NCI-H446 treated with DMSO at 0.1 percent for 48 hours (cell line): ENCODE data around the gene ETV1.

Experiments
- DNase-seq: peaks from one replicate; lab custom pipeline; 2025; lab: John Stamatoyannopoulos, UW

ETV1 gene

GRCh38 chr7:13879143-13879542 lies 110.3 kb downstream of the ETV1 start:
- DNase-seq: no peak

GRCh38 chr7:13878154-13878553 lies 111.3 kb downstream of the ETV1 start:
- no peak for DNase-seq

GRCh38 chr7:13875496-13876074 lies 113.9 kb downstream of the ETV1 start:
- DNase-seq: no peak

GRCh38 chr7:13874783-13875182 lies 114.7 kb downstream of the ETV1 start:
- DNase-seq: no peak

DNA sequence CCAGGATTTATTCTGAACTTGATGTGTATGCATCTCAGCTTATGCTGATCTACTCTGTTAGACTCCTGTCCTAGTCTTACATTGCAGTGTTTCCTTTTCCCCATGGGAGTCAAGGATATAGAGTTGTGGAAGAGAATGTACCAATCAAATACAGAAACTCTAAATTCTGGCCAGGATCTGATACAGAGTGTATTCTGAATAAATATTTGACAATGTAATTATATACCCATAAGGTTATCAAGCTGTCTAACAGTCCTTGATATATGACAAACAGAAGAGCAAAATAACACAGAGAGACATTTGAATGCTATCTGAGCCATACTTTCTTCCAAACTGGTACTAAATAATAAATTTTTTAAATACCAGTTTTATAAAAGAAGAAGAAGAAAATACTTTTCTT lies 116.8 kb downstream of the ETV1 start:
- no peak for DNase-seq

DNA sequence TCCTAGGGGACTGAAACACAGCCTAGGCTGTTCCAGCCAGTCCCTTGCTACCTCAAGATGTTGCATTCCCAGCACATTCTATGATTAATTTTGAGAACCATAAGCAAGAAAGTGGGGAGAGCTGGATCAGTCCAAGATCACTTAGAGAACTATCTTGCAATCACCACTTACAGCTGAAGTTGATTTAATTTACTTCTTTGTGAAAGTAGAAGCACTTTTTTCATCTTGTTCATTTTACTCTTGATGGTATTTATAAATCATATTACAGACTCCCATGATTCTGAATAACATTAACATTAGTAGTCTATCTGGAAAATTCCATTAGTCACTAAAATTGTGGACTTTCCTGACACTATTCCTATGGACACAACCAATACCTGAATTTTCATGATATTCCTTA lies 118.5 kb downstream of the ETV1 start:
- no peak for DNase-seq

GRCh38 chr7:13860734-13861133 lies 128.7 kb downstream of the ETV1 start:
- DNase-seq: no peak

- DNase-seq: no peak
Observed at GRCh38 chr7:13856012-13856411, 133.5 kb downstream of the ETV1 start.

DNA sequence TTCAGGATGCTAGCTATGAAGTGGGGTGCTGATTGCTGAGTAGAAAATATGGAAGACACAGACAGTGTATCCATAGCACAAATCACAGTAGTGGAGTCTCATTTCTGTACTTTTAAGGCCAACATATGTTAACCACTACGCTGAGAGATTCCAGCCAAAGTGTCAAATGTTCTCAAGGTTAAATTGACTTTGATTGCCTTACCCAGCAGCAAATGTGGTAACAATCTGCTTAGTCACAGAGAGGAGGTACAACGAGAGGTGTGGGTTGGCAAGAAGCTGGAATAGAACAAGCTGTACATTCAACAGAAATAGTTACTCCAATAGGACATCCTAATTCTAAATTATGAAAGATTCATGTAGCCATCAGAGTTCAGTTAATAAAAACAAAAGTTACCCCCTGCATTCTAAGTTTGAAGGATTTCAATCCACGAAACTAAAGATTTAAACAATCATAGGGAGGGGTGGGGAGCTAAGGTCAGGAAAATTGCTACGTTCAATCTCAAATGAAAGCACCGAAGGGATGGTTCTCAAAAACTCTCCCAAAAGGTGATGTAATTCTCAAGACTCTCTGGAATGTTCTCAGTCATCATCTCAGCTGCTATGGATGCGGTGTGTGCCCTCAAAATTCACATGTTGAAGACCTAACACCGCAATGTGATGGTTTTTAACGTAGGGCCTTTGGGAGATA lies 137.0 kb downstream of the ETV1 start:
- DNase-seq: no peak

DNA sequence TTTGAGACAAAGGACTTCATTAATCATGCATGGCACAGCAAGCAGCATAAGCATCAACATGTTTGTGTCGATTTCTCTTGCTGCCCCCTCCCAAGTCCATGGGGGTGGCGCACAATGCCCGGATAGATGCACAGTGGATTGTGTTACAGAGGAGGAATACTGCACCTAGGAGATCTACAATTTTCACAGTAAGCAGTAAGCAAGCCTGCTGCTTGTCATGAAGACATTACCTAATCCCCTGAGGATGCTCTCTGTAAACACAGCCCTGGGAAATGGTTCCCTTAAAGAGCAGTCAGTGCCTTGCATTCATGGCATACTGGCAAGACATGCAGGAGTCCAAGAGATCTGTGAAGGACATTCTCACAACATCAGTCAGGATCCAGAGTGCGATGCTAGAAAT lies 137.7 kb downstream of the ETV1 start:
- DNase-seq: peak; percentile 70

- peak; percentile 53 for DNase-seq
Observed at GRCh38 chr7:13850185-13850752, 139.2 kb downstream of the ETV1 start.

DNA sequence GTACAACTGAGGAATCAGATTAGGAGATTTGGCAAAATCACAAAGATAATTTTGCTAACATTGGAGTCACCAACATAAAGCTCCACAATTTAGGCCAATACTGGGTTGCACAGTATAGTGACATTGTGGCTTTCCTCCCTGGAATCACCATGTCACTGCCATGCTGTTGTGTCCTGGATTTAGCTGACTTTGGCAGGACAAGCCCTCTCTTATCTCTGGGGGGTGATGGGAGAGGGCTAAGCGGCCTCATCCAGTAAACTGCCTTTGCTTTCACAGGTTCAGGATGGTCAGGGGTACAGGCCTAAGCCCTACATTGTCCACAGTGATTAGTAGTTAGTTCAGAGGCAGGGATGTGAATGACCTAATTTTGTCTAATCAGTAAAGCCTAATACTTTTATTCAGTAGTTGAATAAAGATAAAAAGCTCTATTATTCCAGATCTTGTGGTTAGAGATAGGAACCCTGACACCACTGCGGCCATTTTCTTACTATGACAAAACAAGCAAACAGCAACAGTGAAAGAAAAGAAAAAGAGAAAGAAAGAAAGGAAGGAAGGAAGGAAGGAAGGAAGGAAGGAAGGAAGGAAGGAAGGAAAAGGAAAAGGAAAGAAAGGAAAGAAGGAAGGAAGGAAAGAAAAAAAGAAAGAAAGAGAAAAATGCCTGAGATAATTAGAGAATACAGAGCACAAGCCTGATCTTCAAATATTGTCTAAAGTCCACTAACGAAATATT lies 140.1 kb downstream of the ETV1 start:
- no peak for DNase-seq

DNA sequence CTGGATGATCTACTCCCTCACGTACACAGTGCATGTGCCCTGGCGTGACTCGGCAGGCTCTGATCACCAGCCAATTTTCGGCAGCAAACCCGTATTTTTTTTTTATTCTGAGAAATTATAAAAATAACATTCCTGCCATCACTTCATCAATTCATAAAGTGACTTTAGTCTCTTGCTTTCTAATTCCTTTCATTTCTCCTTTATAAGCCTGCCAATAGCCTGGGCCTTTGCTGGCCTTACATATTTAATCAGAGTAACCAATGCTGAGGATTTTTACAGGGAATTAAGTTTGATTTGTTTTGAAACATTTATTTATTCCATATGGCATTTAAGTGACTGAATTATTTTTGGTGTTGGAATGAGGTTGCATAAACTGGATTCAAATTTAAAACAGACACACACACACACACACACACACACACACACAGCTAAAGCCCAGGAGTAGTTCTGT lies 140.8 kb downstream of the ETV1 start:
- peak; percentile 35 for DNase-seq

DNA sequence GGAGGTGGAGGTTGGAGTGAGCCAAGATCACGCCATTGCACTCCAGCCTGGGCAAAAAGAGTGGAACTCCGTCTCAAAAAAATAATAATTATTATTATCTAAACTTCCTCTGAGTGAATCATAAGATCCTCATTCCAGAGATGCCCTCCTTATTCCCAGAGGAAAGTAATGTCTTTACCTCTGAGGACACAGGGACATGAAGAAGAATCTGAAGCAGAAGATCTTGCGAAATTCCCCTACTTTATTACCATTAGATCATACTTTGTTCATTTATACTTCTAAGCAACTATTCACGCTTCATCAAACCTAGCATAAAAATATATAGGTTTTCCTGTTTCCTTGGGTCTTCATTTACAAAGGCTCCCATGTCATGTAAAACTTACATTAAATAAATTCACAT lies 143.1 kb downstream of the ETV1 start:
- DNase-seq: no peak

DNA sequence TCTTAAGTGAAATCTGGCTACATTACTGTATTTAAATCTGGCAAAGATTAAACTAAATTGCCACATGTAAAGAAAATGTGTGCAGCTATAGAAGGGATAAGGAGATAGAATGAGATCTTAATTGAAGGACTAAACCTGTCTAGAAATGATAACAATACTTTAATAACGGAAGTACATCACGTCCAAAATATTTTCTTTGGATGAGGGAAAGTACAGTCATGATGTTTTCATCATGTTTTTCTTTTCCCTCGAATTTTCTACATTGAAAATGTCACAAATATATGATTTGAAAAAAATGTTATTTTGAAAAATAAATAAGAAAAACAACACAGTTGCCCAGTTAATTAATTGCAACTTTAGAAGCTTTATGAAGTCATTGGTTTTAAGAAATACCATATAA lies 143.9 kb downstream of the ETV1 start:
- DNase-seq: no peak

GRCh38 chr7:13844954-13845353 lies 144.5 kb downstream of the ETV1 start:
- no peak for DNase-seq

- no peak for DNase-seq
Observed at GRCh38 chr7:13841284-13841683, 148.2 kb downstream of the ETV1 start.
